DOHH2 (cell line): ENCODE data around the gene TRAF3IP3.

Experiments used
- H3F3A ChIP-seq: fragments of 200-600 bp; sonication (generic), shearing (Covaris generic); 2 replicates; pipeline ENCODE4 v1.6.0; 2016; ENCODE audit warnings: antibody characterized with exemption, mild to moderate bottlenecking; ENCODE audit not compliant: control insufficient read depth, insufficient read depth
- H3K27ac ChIP-seq: fragments of 200-600 bp; sonication (generic); 2 replicates; pipeline ENCODE4 v1.5.1; 2014; ENCODE audit warnings: low read depth, mild to moderate bottlenecking, low read length, moderate library complexity
- H3K27me3 ChIP-seq: fragments of 200-600 bp; sonication (generic); 2 replicates; pipeline ENCODE4 v1.6.1; 2014; ENCODE audit warnings: mild to moderate bottlenecking, low read length, mixed read lengths; ENCODE audit not compliant: control insufficient read depth
- H3K36me3 ChIP-seq: fragments of 200-600 bp; sonication (generic); 2 replicates; pipeline ENCODE4 v1.6.1; 2014; ENCODE audit warnings: mild to moderate bottlenecking, low read length, moderate library complexity, mixed read lengths; ENCODE audit not compliant: control insufficient read depth
- H3K4me1 ChIP-seq: fragments of 200-600 bp; sonication (generic); 2 replicates; pipeline ENCODE4 v1.6.1; 2014; ENCODE audit warnings: mild to moderate bottlenecking, low read length, mixed read lengths; ENCODE audit not compliant: control insufficient read depth
- H3K4me2 ChIP-seq: fragments of 200-600 bp; sonication (generic); 2 replicates; pipeline ENCODE4 v1.6.0; 2014; ENCODE audit warnings: mild to moderate bottlenecking, low read length, moderate library complexity
- H3K4me3 ChIP-seq: fragments of 200-600 bp; sonication (generic); 2 replicates; pipeline ENCODE4 v1.5.1; 2014; ENCODE audit warnings: mild to moderate bottlenecking, low read length, mixed read lengths
- H3K79me2 ChIP-seq: fragments of 200-600 bp; sonication (generic); 2 replicates; pipeline ENCODE4 v1.6.1; 2014; ENCODE audit warnings: mild to moderate bottlenecking, low read length, mixed read lengths; ENCODE audit not compliant: control insufficient read depth
- H3K9me2 ChIP-seq: fragments of 200-600 bp; sonication (generic); replicated peaks from 2 replicates; pipeline ENCODE4 v1.6.1; 2014; ENCODE audit warnings: mild to moderate bottlenecking, low read length, mixed read lengths; ENCODE audit not compliant: control insufficient read depth
- H3K9me3 ChIP-seq: fragments of 200-600 bp; sonication (generic); 2 replicates; pipeline ENCODE4 v1.6.1; 2014; ENCODE audit warnings: antibody characterized with exemption, low read length, mixed read lengths; ENCODE audit not compliant: control insufficient read depth, insufficient read depth
- H4K20me1 ChIP-seq: fragments of 200-600 bp; sonication (generic); 2 replicates; pipeline ENCODE4 v1.6.0; 2014; ENCODE audit warnings: low read depth, mild to moderate bottlenecking, antibody characterized with exemption, low read length, moderate library complexity; ENCODE audit not compliant: control insufficient read depth, insufficient read depth
- CTCF ChIP-seq: fragments of 200-600 bp; sonication (generic); IDR thresholded peaks from one replicate; pipeline ENCODE4 v1.5.1; 2014; ENCODE audit warnings: antibody characterized with exemption, mild to moderate bottlenecking, low read depth, low read length; ENCODE audit not compliant: poor library complexity, severe bottlenecking
- EZH2phosphoT487 ChIP-seq: fragments of 200-600 bp; sonication (generic); IDR thresholded peaks from 2 replicates; pipeline ENCODE4 v1.6.1; 2017; ENCODE audit warnings: borderline replicate concordance, mild to moderate bottlenecking, antibody characterized with exemption, low read length, moderate library complexity, mixed read lengths

The TRAF3IP3 gene

GRCh38 chr1:209728466-209728865 lies 27.4 kb upstream of the TRAF3IP3 start:
- TF ChIP-seq CTCF (no peak), EZH2phosphoT487 (no peak)
- no peaks in the 10 kb centered on the region for H3K4me1 ChIP-seq
- H3K27ac ChIP-seq: no peak overlapping the region
- H3K36me3 ChIP-seq: no peaks in the 10 kb centered on the region
- no peaks in the 10 kb centered on the region for H3K9me2 ChIP-seq
- H3F3A ChIP-seq: no peaks in the 10 kb centered on the region
- no peaks in the 10 kb centered on the region for H3K27me3 ChIP-seq
- no peaks in the 10 kb centered on the region for H3K79me2 ChIP-seq
- no peak overlapping the region for H3K4me3 ChIP-seq
- no peaks in the 10 kb centered on the region for H3K9me3 ChIP-seq
- H3K4me2 ChIP-seq: no peak overlapping the region
- no peaks in the 10 kb centered on the region for H4K20me1 ChIP-seq

GRCh38 chr1:209729436-209729835 lies 26.4 kb upstream of the TRAF3IP3 start:
- H3K4me3 ChIP-seq: no peak overlapping the region
- no peak for TF ChIP-seq EZH2phosphoT487
- no peak for TF ChIP-seq CTCF

GRCh38 chr1:209732725-209733124 lies 23.1 kb upstream of the TRAF3IP3 start:
- no peak overlapping the region for H3K4me2 ChIP-seq
- no peaks in the 10 kb centered on the region for H4K20me1 ChIP-seq
- no peaks in the 10 kb centered on the region; the same call in none of the 2 replicates for H3K27me3 ChIP-seq
- H3K4me3 ChIP-seq: no peak overlapping the region
- H3K4me1 ChIP-seq: no peaks in the 10 kb centered on the region
- no peaks in the 10 kb centered on the region for H3K36me3 ChIP-seq
- H3K79me2 ChIP-seq: no peaks in the 10 kb centered on the region
- H3F3A ChIP-seq: no peaks in the 10 kb centered on the region
- H3K27ac ChIP-seq: no peak overlapping the region
- no peaks in the 10 kb centered on the region for H3K9me2 ChIP-seq
- H3K9me3 ChIP-seq: no peaks in the 10 kb centered on the region
- TF ChIP-seq EZH2phosphoT487 (no peak), CTCF (no peak)

More at GRCh38 chr1:209729436-209729835, 26.4 kb upstream of the TRAF3IP3 start:
- Histone ChIP-seq H3K9me2 (no peaks in the 10 kb centered on the region), H3K9me3 (no peaks in the 10 kb centered on the region), H3K79me2 (no peaks in the 10 kb centered on the region), H3F3A (no peaks in the 10 kb centered on the region), H4K20me1 (no peaks in the 10 kb centered on the region), H3K36me3 (no peaks in the 10 kb centered on the region), H3K27me3 (no peaks in the 10 kb centered on the region; the same call in 1 of the 2 replicates), H3K4me2 (no peak overlapping the region), H3K27ac (no peak overlapping the region), H3K4me1 (no peaks in the 10 kb centered on the region)
